ENCODE measurements around the gene SARM1. TPM values are rescaled to one million over a fixed set of nuclear protein-coding genes. Genes with fewer than 3 reads are reported as not detected.
A peak's percentile ranks its signal among the peaks of the same experiment; 100 is the strongest.
"Not testable (repeated sequence)": the region's sequence is repeated elsewhere in the genome, so short reads cannot be mapped to it uniquely, and the experiment has no call there.

The SARM1 gene
- total RNA-seq, 1 experiment from 2014 or later: 3.5 TPM

GRCh38 chr17:28425206-28425605 is 53.7 kb downstream of the SARM1 start:
- DNase-seq (ENCODE audit: low read depth): no peak

GRCh38 chr17:28426081-28426519 is 54.6 kb downstream of the SARM1 start:
- peak; percentile 41 for DNase-seq (ENCODE audit: low read depth)

GRCh38 chr17:28427371-28427770 is 55.9 kb downstream of the SARM1 start:
- no peak for DNase-seq (ENCODE audit: low read depth)

- DNase-seq (ENCODE audit: low read depth): not testable (repeated sequence)
Observed at GRCh38 chr17:28427982-28428381, 56.5 kb downstream of the SARM1 start.

- DNase-seq (ENCODE audit: low read depth): no peak
Observed at GRCh38 chr17:28433721-28434120, 62.2 kb downstream of the SARM1 start.

GRCh38 chr17:28434326-28434725 is 62.8 kb downstream of the SARM1 start:
- not testable (repeated sequence) for DNase-seq (ENCODE audit: low read depth)

GRCh38 chr17:28443901-28444638 is 72.6 kb downstream of the SARM1 start:
- DNase-seq (ENCODE audit: low read depth): no peak

- no peak for DNase-seq (ENCODE audit: low read depth)
Observed at GRCh38 chr17:28446716-28447395, 75.4 kb downstream of the SARM1 start.

GRCh38 chr17:28447396-28447760 is 75.9 kb downstream of the SARM1 start:
- no peak for DNase-seq (ENCODE audit: low read depth)

- DNase-seq (ENCODE audit: low read depth): no peak
Observed at GRCh38 chr17:28449859-28450258, 78.4 kb downstream of the SARM1 start.

Other genes with a start within 250 kb of the SARM1 start
- gene TMEM97, start 52.5 kb upstream of the SARM1 start, total RNA-seq (2014; rRNA removed; shearing (Covaris generic)): 42.2 and 45.9 TPM in 2 replicates
- gene IFT20, start 36.2 kb upstream of the SARM1 start, total RNA-seq (2014; rRNA removed; shearing (Covaris generic)): 53.2 and 57.4 TPM in 2 replicates
- 31.2 and 49.4 TPM in 2 replicates for gene TNFAIP1, start 35.9 kb upstream of the SARM1 start, total RNA-seq (2014; rRNA removed; shearing (Covaris generic))
- gene POLDIP2, start 14.2 kb upstream of the SARM1 start, total RNA-seq (2014; rRNA removed; shearing (Covaris generic)): 124 and 132 TPM in 2 replicates
- gene SEBOX, start 6.5 kb upstream of the SARM1 start, total RNA-seq (2014; rRNA removed; shearing (Covaris generic)): not detected in 2 replicates
- gene VTN, start 1.4 kb upstream of the SARM1 start, total RNA-seq (2014; rRNA removed; shearing (Covaris generic)): not detected in 2 replicates
- gene SLC46A1, start 34.5 kb downstream of the SARM1 start, total RNA-seq (2014; rRNA removed; shearing (Covaris generic)): 4.6 and 6.1 TPM in 2 replicates
- gene SLC13A2, start 102.0 kb downstream of the SARM1 start, total RNA-seq (2014; rRNA removed; shearing (Covaris generic)): not detected in 2 replicates
- not detected in 2 replicates for gene FOXN1, start 134.7 kb downstream of the SARM1 start, total RNA-seq (2014; rRNA removed; shearing (Covaris generic))
- 17.8 and 25.4 TPM in 2 replicates for gene UNC119, start 180.9 kb downstream of the SARM1 start, total RNA-seq (2014; rRNA removed; shearing (Covaris generic))
- gene PIGS, start 199.8 kb downstream of the SARM1 start, total RNA-seq (2014; rRNA removed; shearing (Covaris generic)): 44.9 and 49.1 TPM in 2 replicates
- 1.3 and 2.4 TPM in 2 replicates for gene ALDOC, start 205.2 kb downstream of the SARM1 start, total RNA-seq (2014; rRNA removed; shearing (Covaris generic))
- gene SPAG5, start 227.3 kb downstream of the SARM1 start, total RNA-seq (2014; rRNA removed; shearing (Covaris generic)): 134 and 173 TPM in 2 replicates
- gene RSKR, start 242.5 kb downstream of the SARM1 start, total RNA-seq (2014; rRNA removed; shearing (Covaris generic)): 9.1 and 11.4 TPM in 2 replicates

Measured in Daoy (cell line).